SK-N-SH (cell line): ENCODE results near the gene PDZRN4. TPM values are rescaled to one million over a fixed set of nuclear protein-coding genes. Genes with fewer than 3 reads are reported as not detected.

ENCODE experiments used
- CTCF ChIA-PET: fragments of 300-600, 350-600 bp; formaldehyde crosslinking; extraction: SDS; loops from one replicate; lab custom pipeline; 2021; lab: Yijun Ruan, JAX
- POLR2A ChIA-PET: fragments of 350-600 bp; sonication (Branson Sonifier 250); formaldehyde crosslinking; extraction: SDS; loops from one replicate; lab custom pipeline; 2020; ENCODE audit warnings: antibody characterized with exemption, inconsistent platforms; lab: Yijun Ruan, JAX
- DNase-seq: peaks from one replicate; pipeline ENCODE4 v3.0.0; 2012
- H2AFZ ChIP-seq: fragments of 200-600 bp; sonication (generic); 2 replicates; pipeline ENCODE4 v1.8.1; 2016; ENCODE audit warnings: antibody characterized with exemption, mild to moderate bottlenecking, low read depth
- H3F3A ChIP-seq: fragments of 200-600 bp; sonication (generic); replicated peaks from 2 replicates; pipeline ENCODE3; 2016; ENCODE audit warnings: antibody characterized with exemption, mild to moderate bottlenecking; ENCODE audit not compliant: insufficient read depth
- H3K27ac ChIP-seq, 2 experiments: fragments of 200-500 bp in 1 of 2; fragments of 200-600 bp in 1 of 2; sonication (Bioruptor generic) in 1 of 2; sonication (generic), shearing (Covaris generic) in 1 of 2; 2 replicates each; pipeline versions ENCODE4 v1.5.1 to v1.6.1; 2014 to 2016; ENCODE audit warnings: low read depth in 2 of 2, inconsistent platforms in 1 of 2, low read length in 1 of 2, mild to moderate bottlenecking in 1 of 2, mixed read lengths in 1 of 2
- H3K27me3 ChIP-seq: fragments of 200-600 bp; sonication (generic), shearing (Covaris generic); 2 replicates; pipeline ENCODE4 v1.6.1; 2016; ENCODE audit warnings: mixed run types; ENCODE audit not compliant: insufficient read depth
- H3K36me3 ChIP-seq, 2 experiments: fragments of 200-500 bp in 1 of 2; fragments of 200-600 bp in 1 of 2; sonication (Bioruptor generic) in 1 of 2; sonication (generic) in 1 of 2; replicated peaks in 1 of 2; 2 replicates each; pipeline versions ENCODE3 to v1.5.1; 2014 to 2016; ENCODE audit warnings: low read length in 1 of 2, mild to moderate bottlenecking in 1 of 2; ENCODE audit not compliant: insufficient read depth in 2 of 2, control insufficient read depth in 1 of 2
- H3K4me1 ChIP-seq, 2 experiments: fragments of 200-500 bp in 1 of 2; fragments of 200-600 bp in 1 of 2; sonication (Bioruptor generic) in 1 of 2; sonication (generic), shearing (Covaris generic) in 1 of 2; 2 replicates each; pipeline versions ENCODE4 v1.5.1 to v1.6.1; 2014 to 2016; ENCODE audit warnings: low read depth in 1 of 2, low read length in 1 of 2, mixed run types in 1 of 2; ENCODE audit not compliant: insufficient read depth in 2 of 2, control insufficient read depth in 1 of 2
- H3K4me2 ChIP-seq: fragments of 200-600 bp; sonication (generic), shearing (Covaris generic); 2 replicates; pipeline ENCODE4 v1.6.1; 2017; ENCODE audit warnings: mixed run types
- H3K4me3 ChIP-seq, 2 experiments: fragments of 200-500 bp in 1 of 2; fragments of 200-600 bp in 1 of 2; sonication (Bioruptor generic) in 1 of 2; sonication (generic), shearing (Covaris generic) in 1 of 2; 2 replicates each; pipeline versions ENCODE4 v1.5.1 to v1.8.1; 2014 to 2016; ENCODE audit warnings: low read depth in 2 of 2, inconsistent platforms in 1 of 2, low read length in 1 of 2, mild to moderate bottlenecking in 1 of 2, mixed read lengths in 1 of 2, moderate library complexity in 1 of 2
- H3K79me2 ChIP-seq: fragments of 200-600 bp; sonication (generic); 2 replicates; pipeline ENCODE4 v1.8.1; 2017; ENCODE audit warnings: mild to moderate bottlenecking; ENCODE audit not compliant: insufficient read depth
- H3K9ac ChIP-seq: fragments of 200-600 bp; sonication (generic); 2 replicates; pipeline ENCODE4 v1.6.1; 2017; ENCODE audit warnings: mixed run types
- H3K9me2 ChIP-seq: fragments of 200-600 bp; sonication (generic); 2 replicates; pipeline ENCODE4 v1.6.1; 2017; ENCODE audit warnings: mixed run types
- H3K9me3 ChIP-seq: fragments of 200-600 bp; sonication (generic); 2 replicates; pipeline ENCODE4 v1.6.1; 2017; ENCODE audit warnings: mixed run types, mild to moderate bottlenecking, moderate library complexity
- H4K20me1 ChIP-seq: fragments of 200-600 bp; sonication (generic); 2 replicates; pipeline ENCODE4 v1.6.1; 2017; ENCODE audit warnings: mild to moderate bottlenecking, mixed run types; ENCODE audit not compliant: insufficient read depth
- ELF1 ChIP-seq: IDR thresholded peaks from 2 replicates; pipeline ENCODE4 v1.4.0; 2012
- FOSL2 ChIP-seq: IDR thresholded peaks from 2 replicates; pipeline ENCODE4 v1.4.0; 2012; ENCODE audit warnings: low read depth, mild to moderate bottlenecking, moderate library complexity, borderline replicate concordance
- FOXJ3 ChIP-seq: sonication (generic); formaldehyde crosslinking; IDR thresholded peaks from 2 replicates; pipeline ENCODE4 v1.5.1; 2020; ENCODE audit warnings: mild to moderate bottlenecking, missing genetic modification reagents
- FOXM1 ChIP-seq: IDR thresholded peaks from 2 replicates; pipeline ENCODE4 v1.4.0; 2012; ENCODE audit warnings: low read depth, mild to moderate bottlenecking
- GABPA ChIP-seq: IDR thresholded peaks from 2 replicates; pipeline ENCODE4 v1.4.0; 2012; ENCODE audit warnings: low read depth, mild to moderate bottlenecking
- MAX ChIP-seq: IDR thresholded peaks from 2 replicates; pipeline ENCODE4 v1.4.0; 2012; ENCODE audit warnings: low read depth
- NFIC ChIP-seq: IDR thresholded peaks from 2 replicates; pipeline ENCODE4 v1.4.0; 2012; ENCODE audit warnings: borderline replicate concordance
- NRF1 ChIP-seq: IDR thresholded peaks from 2 replicates; pipeline ENCODE4 v1.6.1; 2012; ENCODE audit warnings: low read depth, mild to moderate bottlenecking, low read length
- PBX3 ChIP-seq: IDR thresholded peaks from 2 replicates; pipeline ENCODE4; 2012
- RAD21 ChIP-seq: IDR thresholded peaks from 2 replicates; pipeline ENCODE4 v1.6.1; 2012; ENCODE audit warnings: mild to moderate bottlenecking, low read length
- RCOR1 ChIP-seq: fragments of 150-350 bp; IDR thresholded peaks from 2 replicates; pipeline ENCODE4 v1.6.1; 2017; ENCODE audit warnings: antibody characterized with exemption, low read length
- REST ChIP-seq: IDR thresholded peaks from 2 replicates; pipeline ENCODE4 v1.6.1; 2012; ENCODE audit warnings: mild to moderate bottlenecking, low read depth, low read length, moderate library complexity
- RXRA ChIP-seq: IDR thresholded peaks from 2 replicates; pipeline ENCODE4 v1.4.0; 2012; ENCODE audit warnings: low read depth, mild to moderate bottlenecking, borderline replicate concordance
- SIN3A ChIP-seq: IDR thresholded peaks from 2 replicates; pipeline ENCODE4 v1.6.1; 2012; ENCODE audit warnings: low read depth, mild to moderate bottlenecking, low read length, moderate library complexity, borderline replicate concordance
- SMC3 ChIP-seq: IDR thresholded peaks from 2 replicates; pipeline ENCODE4 v1.6.1; 2012; ENCODE audit warnings: low read depth, low read length, improper control_type of control experiment
- TAF1 ChIP-seq: IDR thresholded peaks from 2 replicates; pipeline ENCODE4 v1.6.1; 2012; ENCODE audit warnings: low read depth, mild to moderate bottlenecking, low read length, moderate library complexity, borderline replicate concordance
- USF1 ChIP-seq: IDR thresholded peaks from 2 replicates; pipeline ENCODE4 v1.4.0; 2012; ENCODE audit warnings: low read depth, borderline replicate concordance
- YY1 ChIP-seq: IDR thresholded peaks from 2 replicates; pipeline ENCODE4 v1.4.0; 2012; ENCODE audit warnings: low read depth, mild to moderate bottlenecking
- WGBS: methylation state at CpG from one replicate; pipeline ENCODE4 v1.1.6; 2017; ENCODE audit warnings: low lambda C conversion rate; 5-methylcytosine and 5-hydroxymethylcytosine counted together
- polyA plus RNA-seq, 3 experiments: library from polyadenylated mRNA; depleted of rRNA; stranded (reverse); fragments of >200 nt; gene quantifications; 2 replicates each; pipeline ENCODE4 v1.2.3, GENCODE V29; 2012

The PDZRN4 gene
- polyA plus RNA-seq, 1 of the 3 experiments (the other 2 are of a cell fraction) = 0.02 TPM

GRCh38 chr12:41462312-41462711 is 274.2 kb downstream of the PDZRN4 start:
- no peak overlapping the region for H3K27ac ChIP-seq
- H3K27me3 ChIP-seq = no peaks in the 10 kb centered on the region
- no peak overlapping the region for H2AFZ ChIP-seq
- no peaks in the 10 kb centered on the region; a peak in 2 of 4 replicates for H3K4me1 ChIP-seq
- no peak for DNase-seq
- H3K36me3 ChIP-seq = no peaks in the 10 kb centered on the region
- TF ChIP-seq TAF1 (no peak), ELF1 (no peak), GABPA (no peak), USF1 (no peak)
- no peak overlapping the region for H3K9ac ChIP-seq
- POLR2A ChIA-PET = no interaction called here
- no peak overlapping the region for H3K4me2 ChIP-seq
- no peak overlapping the region for H3K4me3 ChIP-seq
- H4K20me1 ChIP-seq = no peaks in the 10 kb centered on the region
- CTCF ChIA-PET = no interaction called here
- no peaks in the 10 kb centered on the region for H3F3A ChIP-seq
- H3K9me3 ChIP-seq = no peaks in the 10 kb centered on the region
- H3K9me2 ChIP-seq = no peaks in the 10 kb centered on the region
- H3K79me2 ChIP-seq = no peaks in the 10 kb centered on the region

- Histone ChIP-seq H3K27ac (no peak overlapping the region), H3K9me2 (no peaks in the 10 kb centered on the region), H3K9ac (no peak overlapping the region), H3K4me2 (no peak overlapping the region), H4K20me1 (no peaks in the 10 kb centered on the region), H3F3A (no peaks in the 10 kb centered on the region), H3K27me3 (no peaks in the 10 kb centered on the region), H3K79me2 (no peaks in the 10 kb centered on the region), H3K9me3 (no peaks in the 10 kb centered on the region), H3K36me3 (no peaks in the 10 kb centered on the region), H2AFZ (peak overlapping the region; percentile 59; the same call in 1 of the 2 replicates), H3K4me3 (no peak overlapping the region), H3K4me1 (no peaks in the 10 kb centered on the region; a peak in 2 of 4 replicates)
- no peak for DNase-seq
- WGBS = 42% methylated on average over 1 of the region's 1 CpG
- ChIA-PET POLR2A (no interaction called here), CTCF (interaction anchor here (1.1 kb wide), 1 partner anchor 11 kb away, joined by 3 read pairs; no protein-coding TSS in a partner anchor)
- no peak for TF ChIP-seq RCOR1
- no peak for TF ChIP-seq MAX
- TF ChIP-seq PBX3 = no peak
These were observed 277.4 kb downstream of the PDZRN4 start for GRCh38 chr12:41465526-41465925.

- no peak for DNase-seq
- no peaks in the 10 kb centered on the region for H4K20me1 ChIP-seq
- H2AFZ ChIP-seq = 0 out of 2 replicates have a peak overlapping the region, but pooled peaks have one; percentile 59
- WGBS = 45% methylated on average over 4 of the region's 4 CpGs
- no peak overlapping the region for H3K9ac ChIP-seq
- H3K27me3 ChIP-seq = no peaks in the 10 kb centered on the region
- no peaks in the 10 kb centered on the region for H3F3A ChIP-seq
- H3K4me1 ChIP-seq = no peaks in the 10 kb centered on the region; a peak in 2 of 4 replicates
- H3K4me2 ChIP-seq = no peak overlapping the region
- H3K9me3 ChIP-seq = no peaks in the 10 kb centered on the region
- no peak overlapping the region for H3K27ac ChIP-seq
- H3K79me2 ChIP-seq = no peaks in the 10 kb centered on the region
- CTCF ChIA-PET = interaction anchor here (0.7 kb wide), 1 partner anchor 9 kb away, joined by 3 read pairs; no protein-coding TSS in a partner anchor
- no peaks in the 10 kb centered on the region for H3K36me3 ChIP-seq
- no peak overlapping the region for H3K4me3 ChIP-seq
- no peaks in the 10 kb centered on the region for H3K9me2 ChIP-seq
- POLR2A ChIA-PET = no interaction called here
- no peak for TF ChIP-seq FOXJ3 (CRISPR knock-in tag)
- TF ChIP-seq REST = no peak
- TF ChIP-seq RXRA = no peak
- TF ChIP-seq FOXM1 = no peak
- TF ChIP-seq YY1 = no peak
- TF ChIP-seq SMC3 = no peak
- TF ChIP-seq NRF1 = no peak
- TF ChIP-seq RAD21 = no peak
- TF ChIP-seq FOSL2 = no peak
- TF ChIP-seq NFIC = no peak
- no peak for TF ChIP-seq MAX
- no peak for TF ChIP-seq GABPA
- no peak for TF ChIP-seq SIN3A
These were observed 278.2 kb downstream of the PDZRN4 start for GRCh38 chr12:41466300-41466699.
